ENCODE data around the gene CA10.

DNA sequence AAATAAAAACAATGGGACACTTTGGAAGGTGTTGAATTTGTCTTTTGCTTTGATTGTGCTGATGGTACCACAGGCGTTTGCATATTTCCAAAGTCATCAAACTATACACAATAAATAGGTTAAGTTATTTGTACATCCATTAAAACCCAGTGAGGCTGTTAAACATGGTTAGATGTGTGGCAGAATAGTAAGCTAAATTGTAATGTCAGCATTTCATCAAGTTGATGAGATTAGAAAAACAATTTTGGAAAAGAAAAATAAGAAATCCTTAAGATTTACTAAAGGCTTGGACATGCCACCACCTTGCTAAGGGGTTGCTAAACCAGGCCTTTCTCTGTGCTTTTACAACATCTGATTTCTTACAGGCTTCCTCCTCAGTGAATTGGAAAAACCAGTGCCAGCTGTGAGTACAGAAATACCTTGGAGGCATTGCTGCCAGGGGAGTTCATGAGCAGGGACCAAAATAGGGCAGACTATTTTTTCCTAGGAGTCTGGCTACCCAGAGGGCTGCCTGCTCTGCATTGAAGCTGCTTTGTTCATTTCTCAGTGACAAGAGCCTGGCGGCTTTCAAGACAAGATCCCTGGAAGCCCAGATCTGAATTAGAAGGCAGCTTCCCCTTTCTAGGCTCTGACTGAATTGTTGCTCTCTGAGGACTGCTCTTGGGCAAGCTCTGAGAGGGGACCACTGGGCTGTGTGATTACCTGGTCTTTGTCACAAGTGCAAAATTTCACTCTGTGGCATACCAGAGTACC, 43.4 kb upstream of the CA10 start:
- TF ChIP-seq, protein P1, sequence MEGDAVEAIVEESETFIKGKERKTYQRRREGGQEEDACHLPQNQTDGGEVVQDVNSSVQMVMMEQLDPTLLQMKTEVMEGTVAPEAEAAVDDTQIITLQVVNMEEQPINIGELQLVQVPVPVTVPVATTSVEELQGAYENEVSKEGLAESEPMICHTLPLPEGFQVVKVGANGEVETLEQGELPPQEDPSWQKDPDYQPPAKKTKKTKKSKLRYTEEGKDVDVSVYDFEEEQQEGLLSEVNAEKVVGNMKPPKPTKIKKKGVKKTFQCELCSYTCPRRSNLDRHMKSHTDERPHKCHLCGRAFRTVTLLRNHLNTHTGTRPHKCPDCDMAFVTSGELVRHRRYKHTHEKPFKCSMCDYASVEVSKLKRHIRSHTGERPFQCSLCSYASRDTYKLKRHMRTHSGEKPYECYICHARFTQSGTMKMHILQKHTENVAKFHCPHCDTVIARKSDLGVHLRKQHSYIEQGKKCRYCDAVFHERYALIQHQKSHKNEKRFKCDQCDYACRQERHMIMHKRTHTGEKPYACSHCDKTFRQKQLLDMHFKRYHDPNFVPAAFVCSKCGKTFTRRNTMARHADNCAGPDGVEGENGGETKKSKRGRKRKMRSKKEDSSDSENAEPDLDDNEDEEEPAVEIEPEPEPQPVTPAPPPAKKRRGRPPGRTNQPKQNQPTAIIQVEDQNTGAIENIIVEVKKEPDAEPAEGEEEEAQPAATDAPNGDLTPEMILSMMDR (IDR thresholded peaks at IDR 0.05; ENCODE audit: insufficient read depth, low read length, poor library complexity, severe bottlenecking) = no peak
- TF ChIP-seq EZH2phosphoT487 (conservative IDR thresholded peaks at IDR 0.05; ENCODE audit: low read length) = no peak

Data from SU-DHL-6 (cell line).